ENCODE data around the gene VPS45.

VPS45 gene

GRCh38 chr1:150062113-150062512, 5.5 kb upstream of the VPS45 start:
- TF ChIP-seq CTCF (IDR thresholded peaks at IDR 0.05; ENCODE audit: low read depth, low read length): no peak

GRCh38 chr1:150065184-150065871, 2.2 kb upstream of the VPS45 start:
- TF ChIP-seq CTCF (IDR thresholded peaks at IDR 0.05; ENCODE audit: low read depth, low read length): no peak
- DNase-seq (ENCODE audit: extremely low read depth, low read depth): no peak

More at GRCh38 chr1:150062113-150062512, 5.5 kb upstream of the VPS45 start:
- no peak for DNase-seq (ENCODE audit: extremely low read depth, low read depth)

GRCh38 chr1:150066328-150066727, 1.2 kb upstream of the VPS45 start:
- TF ChIP-seq CTCF (IDR thresholded peaks at IDR 0.05; ENCODE audit: low read depth, low read length): no peak
- DNase-seq (ENCODE audit: extremely low read depth, low read depth): no peak

GRCh38 chr1:150066838-150067183, 765 bp upstream of the VPS45 start:
- TF ChIP-seq CTCF (IDR thresholded peaks at IDR 0.05; ENCODE audit: low read depth, low read length): no peak
- no peak for DNase-seq (ENCODE audit: extremely low read depth, low read depth)

GRCh38 chr1:150068109-150068435, 496 bp downstream of the VPS45 start:
- DNase-seq (ENCODE audit: extremely low read depth, low read depth): no peak
- TF ChIP-seq CTCF (IDR thresholded peaks at IDR 0.05; ENCODE audit: low read depth, low read length): no peak

GRCh38 chr1:150069923-150070322, 2.3 kb downstream of the VPS45 start:
- DNase-seq (ENCODE audit: extremely low read depth, low read depth): no peak
- TF ChIP-seq CTCF (IDR thresholded peaks at IDR 0.05; ENCODE audit: low read depth, low read length): no peak

- no peak for DNase-seq (ENCODE audit: extremely low read depth, low read depth)
Measured at GRCh38 chr1:150072959-150073358, 5.4 kb downstream of the VPS45 start.

More at GRCh38 chr1:150072959-150073358, 5.4 kb downstream of the VPS45 start:
- TF ChIP-seq CTCF (IDR thresholded peaks at IDR 0.05; ENCODE audit: low read depth, low read length): peak; percentile 39
